K562 (cell line): Measurements from ENCODE around the gene RABGAP1L. TPM values are rescaled to one million over a fixed set of nuclear protein-coding genes. Genes with fewer than 3 reads are reported as not detected.
A peak's percentile ranks its signal among the peaks of the same experiment; 100 is the strongest.

ENCODE experiments used
- AFF4 ChIP-seq: sonication (generic); formaldehyde crosslinking; IDR thresholded peaks from 2 replicates; pipeline ENCODE4 v1.8.0; 2023; ENCODE audit warnings: mild to moderate bottlenecking, missing genetic modification reagents
- ATF6 ChIP-seq: sonication (generic); formaldehyde crosslinking; IDR thresholded peaks from 2 replicates; pipeline ENCODE4 v1.4.0; 2020; ENCODE audit warnings: mild to moderate bottlenecking, missing genetic modification reagents
- CTCF ChIP-seq, 3 experiments: IDR thresholded peaks in 2 of 3; conservative IDR thresholded peaks in 1 of 3; 2 replicates each; pipeline ENCODE4 v1.5.1; 2011 to 2012; ENCODE audit warnings: low read length in 3 of 3, mild to moderate bottlenecking in 3 of 3, control low read depth in 2 of 3, improper control_type of control experiment in 1 of 3, inconsistent platforms in 1 of 3, low read depth in 1 of 3, mixed read lengths in 1 of 3, moderate library complexity in 1 of 3; ENCODE audit not compliant: insufficient read depth in 2 of 3
- DMBX1 ChIP-seq: fragments of 250-450 bp; sonication (Bioruptor Pico); IDR thresholded peaks from 2 replicates; pipeline ENCODE4 v1.8.0; 2022; ENCODE audit warnings: inconsistent platforms, mild to moderate bottlenecking, moderate library complexity, borderline replicate concordance
- FOS ChIP-seq: IDR thresholded peaks from 3 replicates; pipeline ENCODE4 v1.6.1; 2011; ENCODE audit not compliant: insufficient read length; ENCODE audit errors: extremely low read depth
- FOXA3 ChIP-seq, 2 experiments: fragments of 450-650 bp in 1 of 2; sonication (generic) in 1 of 2; formaldehyde crosslinking; IDR thresholded peaks in 1 of 2; conservative IDR thresholded peaks in 1 of 2; 2 replicates each; pipeline versions ENCODE4 v1.4.0 to v1.8.0; 2020 to 2022; ENCODE audit warnings: mild to moderate bottlenecking in 2 of 2, missing genetic modification reagents in 1 of 2
- FUS ChIP-seq: fragments of 200-400 bp; formaldehyde crosslinking; optimal IDR thresholded peaks from 2 replicates; pipeline ENCODE3; 2017; ENCODE audit warnings: low read depth, low read length
- NCOA2 ChIP-seq, 2 experiments: fragments of 450-650 bp; IDR thresholded peaks; 2 replicates each; pipeline ENCODE4 v1.6.1; 2018; ENCODE audit warnings: mild to moderate bottlenecking in 2 of 2, moderate library complexity in 1 of 2; ENCODE audit not compliant: partially characterized antibody in 2 of 2
- NFATC3 ChIP-seq: fragments of 450-650 bp; IDR thresholded peaks from 2 replicates; pipeline ENCODE4 v1.6.1; 2017; ENCODE audit warnings: mild to moderate bottlenecking
- TSHZ1 ChIP-seq: fragments of 250-450 bp; sonication (Bioruptor Pico); IDR thresholded peaks from 2 replicates; pipeline ENCODE4 v1.4.0; 2020; ENCODE audit warnings: mild to moderate bottlenecking, moderate library complexity
- ZC3H11A ChIP-seq: IDR thresholded peaks from 2 replicates; pipeline ENCODE4 v1.6.1; 2012; ENCODE audit warnings: low read depth, low read length, improper control_type of control experiment
- ZNF449 ChIP-seq: fragments of 250-450 bp; sonication (Bioruptor Pico); IDR thresholded peaks from 2 replicates; pipeline ENCODE4 v1.8.0; 2022; ENCODE audit warnings: moderate library complexity, mild to moderate bottlenecking, inconsistent platforms
- ZNF766 ChIP-seq: fragments of 200-800 bp; sonication (Bioruptor generic); conservative IDR thresholded peaks from 2 replicates; pipeline ENCODE4 v1.6.1; 2016; ENCODE audit warnings: missing genetic modification characterization, missing compliant biosample characterization
- polyA plus RNA-seq, 8 experiments: library from polyadenylated mRNA; depleted of rRNA in 4 of 8; stranded (reverse) in 5 of 8; unstranded in 3 of 8; fragments of >200 nt; fragmentation: Nextera tagmentation in 2 of 8; fragmentation: Illumina TruSeq in 1 of 8; extraction: Ambion mirVana in 2 of 8; extraction: Trizol in 1 of 8; gene quantifications; 2 replicates each; pipeline versions ENCODE4 v1.2.1 to v1.2.3, GENCODE V29; 2011 to 2014; ENCODE audit warnings: inconsistent platforms in 1 of 8, missing spikeins in 1 of 8
- total RNA-seq, 7 experiments: library from RNA; depleted of rRNA in 6 of 7; stranded (reverse); fragments of >200 nt in 6 of 7; fragmentation: Illumina TruSeq in 2 of 7; extraction: Trizol in 2 of 7; gene quantifications; 2 replicates each; pipeline versions ENCODE4 v1.2.1 to v1.2.3, GENCODE V29; 2011 to 2021; ENCODE audit warnings: low replicate concordance in 1 of 7

Gene RABGAP1L
- total and polyA plus RNA-seq, 9 of the 15 experiments (the other 6 are each of a cell fraction or from before 2014, with no cell fraction given), result 16.5 to 44.9 (median 26.7) TPM

- TF ChIP-seq AFF4 (CRISPR knock-in tag), result no peak
- no peak; the same call in 1 of the 2 replicates for TF ChIP-seq ZNF766
- TF ChIP-seq NFATC3, result no peak
- no peak for TF ChIP-seq FOXA3 (CRISPR knock-in tag; conservative IDR thresholded peaks at IDR 0.05 in 1 of 2, IDR thresholded peaks at IDR 0.05 in 1 of 2)
- TF ChIP-seq DMBX1 (CRISPR knock-in tag), result no peak
- no peak for TF ChIP-seq FUS
- TF ChIP-seq FOS, result no peak
- no peak for TF ChIP-seq ZC3H11A
- no peak for TF ChIP-seq TSHZ1 (CRISPR knock-in tag)
- peak; percentile 59 to 93 (median 63); a peak in 4 of 6 replicates for TF ChIP-seq CTCF (IDR thresholded peaks at IDR 0.05 in 2 of 3, conservative IDR thresholded peaks at IDR 0.05 in 1 of 3; ENCODE audit: insufficient read depth in 2 of 3, low read depth in 1 of 3, low read length in 3 of 3)
- TF ChIP-seq NCOA2 (IDR thresholded peaks at IDR 0.05; ENCODE audit: partially characterized antibody in 2 of 2), result peak in 1 of 2 experiments; percentile 24
- no peak for TF ChIP-seq ZNF449
- no peak for TF ChIP-seq ATF6 (CRISPR knock-in tag)
Observed at GRCh38 chr1:174769961-174770549, 610.7 kb downstream of the RABGAP1L start (continued).
